ENCODE data around the gene ARHGAP6. TPM values are rescaled to one million over a fixed set of nuclear protein-coding genes. Genes with fewer than 3 reads are reported as not detected.

Gene ARHGAP6
- total RNA-seq, 1 donor from 2014 or later = not detected

DNA sequence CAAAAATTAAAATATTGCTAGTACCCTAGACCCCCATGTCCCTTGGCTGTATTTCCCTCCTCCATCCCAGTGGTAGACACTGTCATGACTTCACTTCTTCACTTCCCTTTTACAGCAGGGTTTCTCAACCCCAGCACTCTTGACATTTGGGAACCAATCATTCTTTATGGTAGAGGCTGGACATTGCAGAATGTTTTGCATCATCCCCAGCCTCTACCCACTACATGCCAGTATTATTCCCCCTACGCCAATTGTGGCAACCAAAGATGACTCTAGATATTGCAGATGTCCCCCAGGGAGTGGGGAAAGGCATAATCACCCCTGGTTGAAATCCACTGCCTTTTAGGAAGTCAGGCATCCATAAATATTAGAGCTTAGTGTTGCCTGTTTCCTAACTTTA lies 233.9 kb downstream of the ARHGAP6 start:
- Mint-ChIP-seq H3K27me3 (ENCODE audit: low read depth) (peaks cover 7% of the 10 kb centered on the region), H3K4me3 (ENCODE audit: low read depth) (no peak overlapping the region), H3K9me3 (no peaks in the 10 kb centered on the region), H3K27ac (no peak overlapping the region), H3K4me1 (ENCODE audit: low read depth) (no peaks in the 10 kb centered on the region), H3K36me3 (ENCODE audit: low read depth) (no peaks in the 10 kb centered on the region)
- DNase-seq (ENCODE audit: low spot score) = no peak
- intact Hi-C loops (cut with micrococcal nuclease) = no loop called here

DNA sequence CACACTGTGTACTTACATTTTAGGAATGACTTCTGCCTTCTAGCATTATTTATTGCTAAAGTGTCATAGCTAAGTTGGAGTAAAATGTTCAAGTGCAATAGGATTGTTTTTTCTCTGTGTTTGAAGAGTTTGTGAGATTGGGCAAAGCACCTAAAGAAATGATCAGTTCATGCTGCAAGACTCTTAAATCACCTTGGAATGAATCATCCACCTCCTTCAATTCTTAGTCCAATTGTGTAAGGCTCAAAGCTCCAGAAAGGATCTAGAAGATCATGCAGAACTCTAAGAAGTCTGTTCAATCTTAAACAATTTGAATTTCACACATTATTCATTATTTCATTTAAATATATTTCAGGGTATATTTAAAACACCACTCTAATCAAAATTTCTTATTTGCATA lies 235.4 kb downstream of the ARHGAP6 start:
- no peaks in the 10 kb centered on the region for H3K36me3 Mint-ChIP-seq (ENCODE audit: low read depth)
- H3K4me1 Mint-ChIP-seq (ENCODE audit: low read depth) = no peaks in the 10 kb centered on the region
- peaks cover 13% of the 10 kb centered on the region for H3K27me3 Mint-ChIP-seq (ENCODE audit: low read depth)
- intact Hi-C loops (cut with micrococcal nuclease) = no loop called here
- no peak for DNase-seq (ENCODE audit: low spot score)
- H3K27ac Mint-ChIP-seq = no peak overlapping the region
- H3K9me3 Mint-ChIP-seq = no peaks in the 10 kb centered on the region
- H3K4me3 Mint-ChIP-seq (ENCODE audit: low read depth) = no peak overlapping the region

DNA sequence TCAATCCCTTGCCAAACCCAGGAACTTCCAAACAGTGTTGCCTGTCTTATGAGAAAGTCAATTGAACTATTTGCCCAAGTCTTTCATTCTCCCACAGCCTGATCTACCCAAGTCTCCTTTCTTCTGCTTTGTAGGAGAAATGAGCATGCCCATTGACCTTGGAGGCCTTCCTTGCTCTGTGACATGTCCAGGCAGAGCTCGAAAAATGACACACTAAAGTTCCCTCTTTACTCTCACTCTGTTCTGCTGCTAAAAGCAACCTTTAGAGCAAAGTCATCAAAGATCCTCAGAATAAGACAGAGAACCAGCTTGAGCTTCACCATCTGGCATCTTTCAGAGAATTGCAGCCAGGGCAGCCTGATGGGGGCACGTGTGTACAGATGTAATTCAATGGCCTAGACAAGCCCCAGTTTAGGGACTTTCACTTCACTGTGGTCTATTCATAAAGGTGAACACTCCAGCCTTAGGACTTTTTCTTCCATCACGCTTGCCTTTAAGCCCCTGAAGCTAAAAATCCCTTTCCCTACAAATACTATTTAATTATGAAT lies 236.1 kb downstream of the ARHGAP6 start:
- Mint-ChIP-seq H3K27ac (no peak overlapping the region), H3K4me1 (ENCODE audit: low read depth) (no peaks in the 10 kb centered on the region), H3K9me3 (no peaks in the 10 kb centered on the region), H3K36me3 (ENCODE audit: low read depth) (no peaks in the 10 kb centered on the region), H3K27me3 (ENCODE audit: low read depth) (peaks cover 16% of the 10 kb centered on the region), H3K4me3 (ENCODE audit: low read depth) (no peak overlapping the region)
- intact Hi-C loops (cut with micrococcal nuclease) = no loop called here
- DNase-seq (ENCODE audit: low spot score) = no peak

DNA sequence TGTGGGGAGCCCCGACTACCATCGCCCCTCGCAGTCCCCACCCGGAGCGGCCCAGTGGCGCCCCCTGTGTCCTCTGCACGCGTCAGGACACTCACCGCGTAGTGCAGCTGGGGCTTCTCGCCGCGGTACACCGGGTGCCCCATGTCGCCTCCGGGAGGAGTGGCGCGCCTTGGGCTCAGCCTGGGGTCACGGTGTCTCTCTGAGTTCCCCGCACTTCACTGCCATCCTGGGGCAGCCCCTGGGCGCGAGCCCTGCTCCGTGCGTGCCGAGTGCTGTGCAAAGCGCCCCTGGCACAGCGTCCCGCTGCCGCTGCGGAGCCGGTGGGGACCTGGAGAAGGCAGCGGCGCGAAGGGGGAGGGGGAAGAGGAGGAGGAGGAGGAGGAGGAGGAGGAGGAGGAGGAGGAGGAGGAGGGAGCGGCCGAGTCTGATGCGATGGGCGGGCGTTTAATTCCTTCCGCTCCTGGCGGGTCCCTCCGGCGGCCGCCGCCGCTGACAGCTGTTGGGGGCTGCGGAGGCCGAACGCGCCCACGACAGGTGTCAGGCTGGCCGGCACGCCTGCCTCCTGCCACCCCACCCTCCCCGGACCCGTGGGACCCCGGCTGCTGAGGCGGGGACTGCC lies 238.2 kb downstream of the ARHGAP6 start:
- Mint-ChIP-seq H3K27me3 (ENCODE audit: low read depth) (peaks cover 16% of the 10 kb centered on the region), H3K27ac (no peak overlapping the region), H3K36me3 (ENCODE audit: low read depth) (no peaks in the 10 kb centered on the region), H3K9me3 (no peaks in the 10 kb centered on the region), H3K4me3 (ENCODE audit: low read depth) (no peak overlapping the region), H3K4me1 (ENCODE audit: low read depth) (no peaks in the 10 kb centered on the region)
- intact Hi-C loops (cut with micrococcal nuclease) = no loop called here
- DNase-seq (ENCODE audit: low spot score) = no peak

DNA sequence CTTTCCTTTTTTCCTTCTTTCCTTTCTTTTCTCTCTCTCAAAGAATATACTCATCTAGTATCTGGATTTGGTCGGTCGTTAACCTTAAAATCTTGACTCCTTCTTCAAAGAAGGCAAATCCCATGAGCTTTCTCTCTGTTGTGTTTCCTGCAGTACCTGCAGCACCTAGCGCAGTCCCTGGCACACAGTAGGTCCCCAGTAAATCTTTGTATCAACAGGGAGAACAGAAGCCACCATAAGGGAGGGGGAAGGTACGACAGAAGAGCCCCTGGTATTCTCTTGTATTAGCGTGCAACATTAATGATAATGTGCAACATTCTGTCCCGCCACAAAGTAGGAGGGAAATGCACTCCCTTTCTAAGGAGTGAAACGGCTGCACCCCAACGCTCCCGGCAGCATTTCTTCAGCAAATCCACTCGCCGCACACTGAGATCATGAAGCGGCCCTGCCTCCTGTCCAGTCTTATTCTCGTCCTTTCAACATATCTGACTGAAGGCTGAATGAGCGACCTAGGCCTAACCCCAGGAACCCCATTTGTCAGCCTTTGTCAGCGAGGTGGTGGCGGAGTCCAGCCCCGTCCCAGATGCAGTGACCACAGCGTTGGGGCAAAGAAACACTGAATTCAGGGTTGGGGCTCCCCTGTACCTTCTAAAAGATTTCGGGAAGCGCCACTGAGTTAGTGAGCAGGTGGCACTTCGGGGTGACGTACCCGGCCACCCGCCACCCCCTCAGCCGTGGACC lies 238.8 kb downstream of the ARHGAP6 start:
- H3K27ac Mint-ChIP-seq = no peak overlapping the region
- H3K4me3 Mint-ChIP-seq (ENCODE audit: low read depth) = no peak overlapping the region
- peaks cover 16% of the 10 kb centered on the region for H3K27me3 Mint-ChIP-seq (ENCODE audit: low read depth)
- intact Hi-C loops (cut with micrococcal nuclease) = no loop called here
- no peaks in the 10 kb centered on the region for H3K4me1 Mint-ChIP-seq (ENCODE audit: low read depth)
- no peaks in the 10 kb centered on the region for H3K9me3 Mint-ChIP-seq
- DNase-seq (ENCODE audit: low spot score) = no peak
- no peaks in the 10 kb centered on the region for H3K36me3 Mint-ChIP-seq (ENCODE audit: low read depth)

DNA sequence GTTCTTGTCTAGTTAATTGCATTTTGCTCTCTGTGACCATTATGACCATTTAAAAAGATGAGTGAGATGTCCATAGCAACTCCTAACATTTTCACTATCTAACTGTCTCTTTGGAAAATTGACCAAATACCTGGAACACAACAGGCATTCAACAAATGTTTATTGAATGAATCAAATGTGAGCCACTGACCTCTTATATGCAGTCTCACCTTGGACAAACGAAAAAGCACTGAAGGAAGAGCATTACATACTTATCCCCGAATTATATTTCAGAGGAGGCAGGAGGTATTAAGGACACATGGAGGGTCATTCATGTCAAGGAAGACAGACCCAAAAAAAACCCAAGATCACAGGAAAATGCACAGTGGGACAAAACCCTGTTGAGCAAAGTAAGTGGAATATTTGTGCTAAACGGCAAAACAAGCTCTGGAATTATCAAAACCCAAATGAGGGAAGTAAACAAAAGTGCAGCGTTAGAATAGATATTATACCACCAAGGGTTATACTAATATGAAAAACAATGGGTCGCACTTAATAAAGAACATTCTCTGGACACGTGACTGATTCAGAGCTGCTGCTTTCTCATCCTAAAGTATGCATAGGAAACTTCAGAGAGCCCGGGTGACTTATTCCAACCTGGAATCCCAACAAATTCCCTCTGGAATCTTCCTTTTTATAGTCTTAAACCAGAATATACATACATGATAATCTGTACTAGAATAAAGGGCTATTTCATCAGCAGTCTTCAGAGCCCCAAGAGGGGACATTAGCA lies 240.6 kb downstream of the ARHGAP6 start:
- Mint-ChIP-seq H3K4me3 (ENCODE audit: low read depth) (no peak overlapping the region), H3K27me3 (ENCODE audit: low read depth) (peaks cover 16% of the 10 kb centered on the region), H3K36me3 (ENCODE audit: low read depth) (no peaks in the 10 kb centered on the region), H3K4me1 (ENCODE audit: low read depth) (no peaks in the 10 kb centered on the region), H3K9me3 (no peaks in the 10 kb centered on the region), H3K27ac (no peak overlapping the region)
- intact Hi-C loops (cut with micrococcal nuclease) = no loop called here
- DNase-seq (ENCODE audit: low spot score) = no peak

DNA sequence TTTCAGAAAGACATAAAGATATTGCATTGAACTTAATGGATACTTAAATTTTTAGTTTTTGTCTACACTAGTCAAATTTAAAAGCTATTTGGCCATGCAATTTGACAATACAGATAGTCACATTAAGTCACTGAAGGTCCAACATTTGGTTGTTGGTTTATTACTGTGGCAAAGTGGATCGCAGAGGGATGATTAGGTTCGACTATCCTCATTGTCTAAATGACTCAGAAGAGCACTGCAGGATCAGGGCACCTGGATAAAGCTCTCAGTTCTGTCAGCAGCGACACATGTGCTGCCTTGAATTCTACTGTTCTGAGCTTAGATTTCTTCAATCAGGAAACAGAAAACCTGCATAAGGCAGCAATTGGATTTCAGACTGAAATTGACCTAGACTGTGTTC lies 241.8 kb downstream of the ARHGAP6 start:
- no peak overlapping the region for H3K27ac Mint-ChIP-seq
- intact Hi-C loops (cut with micrococcal nuclease) = no loop called here
- H3K4me3 Mint-ChIP-seq (ENCODE audit: low read depth) = no peak overlapping the region
- H3K4me1 Mint-ChIP-seq (ENCODE audit: low read depth) = no peaks in the 10 kb centered on the region
- peaks cover 16% of the 10 kb centered on the region for H3K27me3 Mint-ChIP-seq (ENCODE audit: low read depth)
- no peaks in the 10 kb centered on the region for H3K36me3 Mint-ChIP-seq (ENCODE audit: low read depth)
- H3K9me3 Mint-ChIP-seq = no peaks in the 10 kb centered on the region
- no peak for DNase-seq (ENCODE audit: low spot score)

DNA sequence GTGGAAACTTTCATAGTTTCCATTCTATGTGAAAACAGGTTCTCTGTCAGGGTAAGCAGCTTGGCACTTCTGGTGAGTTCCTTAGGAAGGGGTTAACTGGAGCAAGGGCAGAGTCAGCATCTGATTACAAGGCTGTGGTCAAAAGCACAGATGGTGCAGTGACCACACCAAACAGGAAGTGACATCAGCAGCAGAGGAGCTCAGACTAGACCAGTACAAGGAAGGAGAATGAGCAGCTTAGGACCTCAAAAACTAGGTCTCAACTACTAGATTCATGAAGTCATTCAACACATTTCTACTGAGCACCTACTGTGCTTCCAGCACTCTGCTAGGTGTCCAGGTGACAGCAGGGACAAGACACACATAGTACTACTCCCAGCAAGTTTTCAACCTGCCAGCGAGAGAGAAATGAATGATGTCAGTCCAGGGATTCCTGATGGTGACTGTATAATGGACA lies 242.3 kb downstream of the ARHGAP6 start:
- Mint-ChIP-seq H3K4me3 (ENCODE audit: low read depth) (no peak overlapping the region), H3K27ac (no peak overlapping the region), H3K27me3 (ENCODE audit: low read depth) (peaks cover 16% of the 10 kb centered on the region), H3K4me1 (ENCODE audit: low read depth) (no peaks in the 10 kb centered on the region), H3K36me3 (ENCODE audit: low read depth) (no peaks in the 10 kb centered on the region), H3K9me3 (no peaks in the 10 kb centered on the region)
- intact Hi-C loops (cut with micrococcal nuclease) = no loop called here
- DNase-seq (ENCODE audit: low spot score) = no peak

DNA sequence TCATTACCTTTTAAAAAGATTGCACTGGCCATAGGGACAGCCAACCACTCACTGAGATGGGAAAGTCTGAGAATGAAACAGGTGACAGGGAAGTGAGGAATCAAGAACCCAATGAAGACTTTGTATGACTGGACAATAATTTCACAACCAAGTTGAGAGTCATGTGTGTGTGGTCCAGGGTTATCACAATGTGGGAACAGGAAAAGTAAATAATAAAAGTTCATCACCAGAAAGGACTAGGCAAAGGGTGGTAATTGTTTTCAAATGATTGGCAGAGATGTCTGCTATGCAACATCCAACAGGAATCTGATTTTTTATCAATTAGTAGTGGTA lies 243.2 kb downstream of the ARHGAP6 start:
- no peaks in the 10 kb centered on the region for H3K36me3 Mint-ChIP-seq (ENCODE audit: low read depth)
- no peak overlapping the region for H3K27ac Mint-ChIP-seq
- intact Hi-C loops (cut with micrococcal nuclease) = no loop called here
- DNase-seq (ENCODE audit: low spot score) = no peak
- H3K27me3 Mint-ChIP-seq (ENCODE audit: low read depth) = peaks cover 12% of the 10 kb centered on the region
- no peaks in the 10 kb centered on the region for H3K9me3 Mint-ChIP-seq
- no peaks in the 10 kb centered on the region for H3K4me1 Mint-ChIP-seq (ENCODE audit: low read depth)
- no peak overlapping the region for H3K4me3 Mint-ChIP-seq (ENCODE audit: low read depth)

DNA sequence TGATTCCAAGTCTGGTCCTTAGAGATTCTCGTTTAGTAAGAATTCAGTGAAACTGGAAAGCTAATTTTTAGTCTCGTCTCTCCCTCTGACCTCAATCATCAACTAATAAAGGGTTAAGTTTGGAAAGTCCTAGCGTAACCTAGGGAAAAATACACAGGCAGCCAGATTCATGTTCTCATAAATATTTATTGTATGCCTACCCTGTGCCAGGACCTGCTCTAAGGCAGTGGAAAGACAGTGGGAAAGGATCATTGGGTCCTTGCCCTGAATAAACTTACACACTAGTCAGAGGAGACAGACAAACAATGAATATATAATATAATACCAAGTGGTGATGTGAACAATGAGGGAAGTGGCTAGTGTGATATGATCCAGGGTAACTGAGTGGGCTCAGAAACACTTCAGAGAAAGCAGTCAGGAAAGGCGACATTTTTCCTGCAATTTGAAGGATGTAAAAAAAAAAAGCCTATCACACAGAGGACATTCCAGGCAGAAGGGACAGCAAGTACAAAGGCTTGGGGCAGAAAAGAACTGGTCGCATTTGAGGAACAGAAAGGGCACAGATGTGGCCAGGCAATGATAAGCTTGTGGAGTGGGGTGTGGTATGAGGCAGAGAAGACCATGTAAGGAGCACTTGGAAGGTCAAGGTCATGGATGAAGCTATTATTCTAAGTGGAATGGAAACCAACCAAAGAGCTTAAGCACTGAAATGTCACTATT lies 243.8 kb downstream of the ARHGAP6 start:
- no peaks in the 10 kb centered on the region for H3K4me1 Mint-ChIP-seq (ENCODE audit: low read depth)
- peaks cover 12% of the 10 kb centered on the region for H3K27me3 Mint-ChIP-seq (ENCODE audit: low read depth)
- intact Hi-C loops (cut with micrococcal nuclease) = no loop called here
- H3K4me3 Mint-ChIP-seq (ENCODE audit: low read depth) = no peak overlapping the region
- H3K9me3 Mint-ChIP-seq = no peaks in the 10 kb centered on the region
- DNase-seq (ENCODE audit: low spot score) = no peak
- no peak overlapping the region for H3K27ac Mint-ChIP-seq
- H3K36me3 Mint-ChIP-seq (ENCODE audit: low read depth) = no peaks in the 10 kb centered on the region

DNA sequence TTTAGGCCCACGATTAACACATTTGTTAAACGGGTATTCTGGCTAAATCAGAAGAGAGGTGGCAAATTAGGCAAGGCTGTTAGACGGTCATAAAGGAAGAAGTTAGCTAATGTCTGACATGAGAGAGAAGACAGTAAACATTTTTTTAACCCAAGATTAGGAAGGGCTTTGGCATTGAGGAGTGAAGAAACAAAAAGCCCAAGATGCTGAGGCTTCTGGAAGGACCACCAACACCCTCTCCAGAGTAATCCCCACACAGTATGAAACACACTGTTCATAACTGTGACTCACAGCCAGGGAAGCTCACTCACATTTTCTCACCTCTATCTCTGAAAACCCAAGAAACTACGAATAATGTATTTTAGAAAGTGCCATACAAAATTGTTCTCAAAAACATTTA lies 244.9 kb downstream of the ARHGAP6 start:
- intact Hi-C loops (cut with micrococcal nuclease) = no loop called here
- DNase-seq (ENCODE audit: low spot score) = no peak
- no peaks in the 10 kb centered on the region for H3K36me3 Mint-ChIP-seq (ENCODE audit: low read depth)
- no peak overlapping the region for H3K4me3 Mint-ChIP-seq (ENCODE audit: low read depth)
- H3K27ac Mint-ChIP-seq = no peak overlapping the region
- no peaks in the 10 kb centered on the region for H3K4me1 Mint-ChIP-seq (ENCODE audit: low read depth)
- no peaks in the 10 kb centered on the region for H3K9me3 Mint-ChIP-seq
- peaks cover 4% of the 10 kb centered on the region for H3K27me3 Mint-ChIP-seq (ENCODE audit: low read depth)

DNA sequence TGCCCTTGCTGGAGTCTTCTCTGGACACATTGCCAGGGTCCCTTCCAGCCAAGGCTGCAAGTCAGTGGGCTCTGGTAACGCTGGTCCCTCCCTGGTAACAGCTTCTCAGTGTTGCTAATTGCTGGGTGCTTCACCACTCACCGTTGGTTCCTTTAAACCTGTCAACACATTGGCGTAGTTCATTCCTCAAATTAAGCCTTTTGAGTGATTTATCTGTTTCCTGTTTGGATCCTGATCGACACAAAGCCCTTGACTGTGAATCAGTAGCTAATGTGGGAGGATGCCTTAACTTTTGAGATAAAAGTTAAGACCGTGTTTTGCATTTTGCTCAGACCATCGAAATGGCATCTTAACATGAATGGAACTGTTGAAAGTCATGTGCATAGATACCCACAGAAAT lies 246.6 kb downstream of the ARHGAP6 start:
- Mint-ChIP-seq H3K27ac (no peak overlapping the region), H3K27me3 (ENCODE audit: low read depth) (peaks cover 1% of the 10 kb centered on the region), H3K36me3 (ENCODE audit: low read depth) (no peaks in the 10 kb centered on the region), H3K4me3 (ENCODE audit: low read depth) (no peak overlapping the region), H3K4me1 (ENCODE audit: low read depth) (no peaks in the 10 kb centered on the region), H3K9me3 (no peaks in the 10 kb centered on the region)
- intact Hi-C loops (cut with micrococcal nuclease) = no loop called here
- DNase-seq (ENCODE audit: low spot score) = no peak

Measured in activated T-helper 2 cell treated with anti-CD3 and anti-CD28 coated beads, Interferon-gamma antibody, Interleukin-2, Interleukin-4, amounts not matched to agents 10 μg/mL and 5 μg/mL and 100 μg/mL, durations not matched to agents 14 hours and 24 hours and 36 hours (primary cell).